HTR-8/SVneo (cell line): ENCODE results near the gene AKR7A3.
"Not testable (repeated sequence)": the region's sequence is repeated elsewhere in the genome, so short reads cannot be mapped to it uniquely, and the experiment has no call there.

ENCODE experiments used
- DNase-seq: peaks from one replicate; pipeline ENCODE4 v3.0.0; 2011; ENCODE audit warnings: low spot score, mixed read lengths; ENCODE audit not compliant: insufficient read length
- FAIRE-seq: peaks from 2 replicates; lab custom pipeline; 2011; peaks lifted over from hg19 to GRCh38; lab: Jason Lieb, UNC

Gene AKR7A3

GRCh38 chr1:19288324-19289241 lies at the start of gene AKR7A3:
TSS of gene AKR7A3 (minus strand) at chr1:19288770. CDS start at chr1:19288709, 61 bp downstream.
- FAIRE-seq, DNase-seq: not testable (repeated sequence)

- DNase-seq (no peak), FAIRE-seq (no peak)
These were observed 49.8 kb upstream of the AKR7A3 start for GRCh38 chr1:19338323-19338762.

GRCh38 chr1:19337289-19337688 lies 48.7 kb upstream of the AKR7A3 start:
- FAIRE-seq (no peak), DNase-seq (no peak)

GRCh38 chr1:19336543-19336942 lies 48.0 kb upstream of the AKR7A3 start:
- DNase-seq, result peak; percentile 12
- no peak for FAIRE-seq

GRCh38 chr1:19333587-19334354 lies 45.2 kb upstream of the AKR7A3 start:
- no peak for FAIRE-seq

GRCh38 chr1:19332832-19333231 lies 44.3 kb upstream of the AKR7A3 start:
- no peak for DNase-seq
- FAIRE-seq, result no peak

More at GRCh38 chr1:19333587-19334354, 45.2 kb upstream of the AKR7A3 start:
- DNase-seq, result no peak

GRCh38 chr1:19331262-19331878 lies 42.8 kb upstream of the AKR7A3 start:
- no peak for FAIRE-seq
- DNase-seq, result no peak

GRCh38 chr1:19330449-19331135 lies 42.0 kb upstream of the AKR7A3 start:
- FAIRE-seq (no peak), DNase-seq (no peak)

- FAIRE-seq, result no peak
These were observed 41.0 kb upstream of the AKR7A3 start for GRCh38 chr1:19329611-19330010.

GRCh38 chr1:19329188-19329587 lies 40.6 kb upstream of the AKR7A3 start:
- FAIRE-seq, result no peak
- no peak for DNase-seq

More at GRCh38 chr1:19329611-19330010, 41.0 kb upstream of the AKR7A3 start:
- DNase-seq, result no peak

GRCh38 chr1:19328486-19328885 lies 39.9 kb upstream of the AKR7A3 start:
- DNase-seq, result no peak
- FAIRE-seq, result no peak

- DNase-seq (no peak), FAIRE-seq (no peak)
These were observed 39.2 kb upstream of the AKR7A3 start for GRCh38 chr1:19327736-19328135.

GRCh38 chr1:19327301-19327700 lies 38.7 kb upstream of the AKR7A3 start:
- no peak for DNase-seq
- FAIRE-seq, result no peak

GRCh38 chr1:19326748-19327065 lies 38.1 kb upstream of the AKR7A3 start:
- DNase-seq, result no peak
- FAIRE-seq, result no peak

- FAIRE-seq (no peak), DNase-seq (no peak)
These were observed 37.6 kb upstream of the AKR7A3 start for GRCh38 chr1:19325958-19326747.

- FAIRE-seq (no peak), DNase-seq (no peak)
These were observed 36.9 kb upstream of the AKR7A3 start for GRCh38 chr1:19325368-19325957.

- no peak for FAIRE-seq
- DNase-seq, result no peak
These were observed 36.1 kb upstream of the AKR7A3 start for GRCh38 chr1:19324665-19324990.

- FAIRE-seq (no peak), DNase-seq (no peak)
These were observed 35.6 kb upstream of the AKR7A3 start for GRCh38 chr1:19323987-19324664.

GRCh38 chr1:19322481-19322880 lies 33.9 kb upstream of the AKR7A3 start:
- FAIRE-seq, result no peak
- DNase-seq, result no peak
